Activated naive CD4-positive, alpha-beta T cell treated with Interleukin-2 at 50 U/mL for 16 hours (primary cell): Measurements from ENCODE around the gene RPS2.

Source experiments
- DNase-seq: peaks from one replicate; pipeline ENCODE4 v3.0.0-alpha.2; 2020

RPS2 gene

GRCh38 chr16:1918351-1919326 lies 46.0 kb downstream of the RPS2 start, which contains the start of gene HS3ST6:
Gene HS3ST6, minus strand, starts transcription at chr16:1918415. Its CDS starts 92 bp downstream, at chr16:1918323.
- no peak for DNase-seq

DNA sequence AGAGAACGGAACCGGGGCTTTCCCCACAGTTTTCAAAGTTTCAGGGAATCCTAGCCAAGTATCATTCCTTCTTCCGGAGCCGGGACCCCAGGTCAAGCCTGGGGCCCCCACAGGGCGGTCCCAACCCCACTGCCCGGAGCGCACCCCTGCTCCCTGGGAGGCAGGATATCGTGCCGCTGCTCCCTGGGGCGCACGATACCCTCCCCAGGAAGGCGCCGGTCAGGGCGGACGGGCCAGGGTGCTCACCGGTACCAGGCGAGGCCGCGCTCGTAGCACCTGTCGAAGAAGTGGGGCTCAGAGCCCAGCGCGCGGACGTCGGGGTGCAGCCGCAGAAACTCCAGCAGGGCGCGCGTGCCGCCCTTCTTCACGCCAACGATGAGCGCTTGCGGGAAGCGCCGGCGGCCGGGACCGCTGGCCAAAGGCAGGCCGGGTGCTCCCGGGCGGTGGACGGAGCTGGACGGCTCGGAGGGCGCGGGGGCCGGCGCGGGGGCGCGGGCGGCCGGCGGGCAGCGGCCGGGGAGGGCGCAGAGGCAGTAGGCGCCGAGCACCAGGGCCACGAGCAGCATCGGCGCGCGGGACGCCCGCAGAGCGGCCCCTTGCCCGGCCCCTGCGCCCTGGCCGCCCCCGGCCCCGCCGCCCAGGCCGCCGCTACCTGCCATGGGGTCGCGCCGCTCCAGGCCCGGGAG lies 46.8 kb downstream of the RPS2 start:
- DNase-seq = no peak

GRCh38 chr16:1917056-1917664 lies 47.5 kb downstream of the RPS2 start:
- no peak for DNase-seq

GRCh38 chr16:1916640-1916990 lies 48.0 kb downstream of the RPS2 start:
- DNase-seq = no peak

GRCh38 chr16:1915732-1916639 lies 48.6 kb downstream of the RPS2 start:
- DNase-seq = no peak

DNA sequence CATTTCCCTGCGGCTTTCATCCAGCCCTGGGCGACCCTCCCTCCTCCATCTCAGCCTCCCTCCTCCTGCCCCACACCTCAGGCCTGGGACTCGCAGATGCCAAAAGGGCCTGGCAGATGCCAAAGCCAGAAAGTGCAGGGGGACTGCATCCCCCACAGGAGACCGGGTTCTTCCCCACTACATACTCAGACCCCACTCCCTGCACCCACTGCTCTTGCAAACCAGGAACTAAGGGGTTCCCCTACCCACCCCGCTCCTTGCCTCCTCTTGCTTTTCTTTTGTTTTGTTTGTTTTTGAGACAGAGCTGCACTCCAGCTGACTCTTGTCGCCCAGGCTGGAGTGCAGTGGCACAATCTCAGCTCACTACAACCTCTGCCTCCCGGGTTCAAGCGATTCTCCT lies 49.6 kb downstream of the RPS2 start:
- no peak for DNase-seq

DNA sequence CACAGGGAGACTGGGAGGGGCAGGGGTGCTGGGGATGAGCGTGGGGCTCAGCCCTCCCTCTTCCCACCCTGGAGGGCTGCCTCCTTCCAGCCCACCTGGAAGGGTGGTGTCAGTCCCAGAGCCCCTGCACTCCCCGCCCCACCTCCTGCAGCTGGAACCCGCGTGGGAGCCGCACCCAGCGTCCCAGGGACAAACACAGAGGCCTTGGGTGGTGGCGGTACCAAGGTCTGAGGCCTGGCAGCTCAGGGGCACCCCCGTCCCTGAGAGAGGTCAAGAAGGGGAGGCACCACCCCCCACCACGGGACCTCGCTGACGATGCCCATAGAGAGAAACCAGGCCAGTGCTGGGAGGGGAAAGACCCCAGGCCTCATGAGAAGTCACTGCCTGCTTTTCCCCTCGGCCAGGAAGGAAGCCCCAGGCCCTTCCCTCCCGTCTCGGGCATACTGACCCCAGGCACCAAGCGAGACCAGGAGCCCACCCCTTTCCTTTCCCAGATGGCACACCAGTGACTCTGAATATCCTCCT lies 50.5 kb downstream of the RPS2 start:
- no peak for DNase-seq

- DNase-seq = no peak
Observed at GRCh38 chr16:1913327-1914083, 51.1 kb downstream of the RPS2 start.

DNA sequence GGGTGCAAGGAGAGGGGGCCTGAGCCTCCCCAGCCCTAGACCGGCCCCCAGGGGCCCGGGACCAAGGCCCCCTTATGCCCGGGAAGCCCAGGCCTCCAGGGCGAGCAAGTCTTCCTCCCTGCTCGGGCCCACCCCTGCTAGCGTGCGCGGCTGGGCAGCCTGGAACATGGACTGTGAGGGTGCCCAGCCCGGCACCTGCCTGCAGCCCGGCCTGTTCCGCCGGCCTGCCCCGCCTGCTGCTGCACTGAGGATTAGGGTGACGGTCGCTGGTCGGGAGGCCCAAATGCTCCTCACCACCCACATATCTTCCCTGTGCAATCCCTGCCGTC lies 52.4 kb downstream of the RPS2 start:
- DNase-seq = no peak
